HepG2 (cell line): ENCODE data around the gene STAT1. TPM values are rescaled to one million over a fixed set of nuclear protein-coding genes. Genes with fewer than 3 reads are reported as not detected.
A peak's percentile ranks its signal among the peaks of the same experiment; 100 is the strongest.

Experiments
- BATF2 ChIP-seq: sonication (generic); formaldehyde crosslinking; IDR thresholded peaks from 2 replicates; pipeline ENCODE4 v1.8.0; 2022; ENCODE audit warnings: mild to moderate bottlenecking, missing genetic modification reagents, moderate library complexity
- BRCA1 ChIP-seq: sonication (generic); formaldehyde crosslinking; IDR thresholded peaks from 2 replicates; pipeline ENCODE4 v1.4.0; 2020; ENCODE audit warnings: missing genetic modification reagents
- CREB1 ChIP-seq, 2 experiments: fragments of 450-650 bp in 1 of 2; IDR thresholded peaks; 2 replicates each; pipeline ENCODE4 v1.6.1; 2016 to 2017; ENCODE audit warnings: control low read depth in 1 of 2, mild to moderate bottlenecking in 1 of 2, missing compliant biosample characterization in 1 of 2, missing genetic modification characterization in 1 of 2
- MATR3 ChIP-seq: sonication (generic); formaldehyde crosslinking; IDR thresholded peaks from 2 replicates; pipeline ENCODE4 v1.4.0; 2020; ENCODE audit warnings: missing genetic modification reagents
- MXI1 ChIP-seq: IDR thresholded peaks from 3 replicates; pipeline ENCODE4 v1.6.1; 2012; ENCODE audit warnings: low read depth, low read length, inconsistent platforms, borderline replicate concordance
- NCOA1 ChIP-seq: sonication (generic); formaldehyde crosslinking; IDR thresholded peaks from 2 replicates; pipeline ENCODE4 v1.9.0; 2021; ENCODE audit warnings: missing genetic modification reagents
- TBX2 ChIP-seq: sonication (generic); formaldehyde crosslinking; IDR thresholded peaks from 2 replicates; pipeline ENCODE4 v1.5.0; 2020; ENCODE audit warnings: missing genetic modification reagents, mild to moderate bottlenecking, borderline replicate concordance
- TFE3 ChIP-seq: IDR thresholded peaks from 2 replicates; pipeline ENCODE4 v1.6.1; 2016
- USF2 ChIP-seq, 2 experiments: sonication (generic) in 1 of 2; formaldehyde crosslinking in 1 of 2; IDR thresholded peaks; 2 replicates each; pipeline versions ENCODE4 v1.5.1 to v1.6.1; 2011 to 2020; ENCODE audit warnings: borderline replicate concordance in 1 of 2, low read depth in 1 of 2, low read length in 1 of 2, mild to moderate bottlenecking in 1 of 2, missing genetic modification reagents in 1 of 2, moderate library complexity in 1 of 2
- ZBED4 ChIP-seq: sonication (generic); formaldehyde crosslinking; IDR thresholded peaks from 2 replicates; pipeline ENCODE4 v1.4.0; 2020; ENCODE audit warnings: missing genetic modification reagents, borderline replicate concordance
- ZBTB1 ChIP-seq: sonication (generic); formaldehyde crosslinking; IDR thresholded peaks from 2 replicates; pipeline ENCODE4 v1.4.0; 2020; ENCODE audit warnings: missing genetic modification reagents, borderline replicate concordance
- ZFAT ChIP-seq: sonication (generic); formaldehyde crosslinking; conservative IDR thresholded peaks from 2 replicates; pipeline ENCODE4 v1.8.1; 2023; ENCODE audit warnings: missing genetic modification reagents, inconsistent platforms
- ZNF326 ChIP-seq: sonication (generic); formaldehyde crosslinking; IDR thresholded peaks from 2 replicates; pipeline ENCODE4 v1.4.0; 2020; ENCODE audit warnings: missing genetic modification reagents, borderline replicate concordance
- ZNF501 ChIP-seq: sonication (generic); formaldehyde crosslinking; IDR thresholded peaks from 2 replicates; pipeline ENCODE4 v1.5.1; 2020; ENCODE audit warnings: mild to moderate bottlenecking, moderate library complexity, missing genetic modification reagents
- ZNF513 ChIP-seq: sonication (generic); formaldehyde crosslinking; conservative IDR thresholded peaks from 2 replicates; pipeline ENCODE4 v1.5.0; 2020; ENCODE audit warnings: missing genetic modification reagents
- polyA plus RNA-seq, 8 experiments: library from polyadenylated mRNA; depleted of rRNA in 3 of 8; stranded (reverse) in 7 of 8; unstranded in 1 of 8; fragments of >200 nt; fragmentation: Illumina TruSeq in 4 of 8; extraction: Trizol in 4 of 8; gene quantifications; 2 replicates each; pipeline versions ENCODE4 v1.2.1 to v1.2.3, GENCODE V29; 2011 to 2016; ENCODE audit warnings: low read depth in 4 of 8, missing spikeins in 1 of 8, mixed read lengths in 1 of 8; ENCODE audit not compliant: insufficient read depth in 1 of 8
- total RNA-seq, 5 experiments: library from RNA; depleted of rRNA; stranded (reverse); fragments of >200 nt; fragmentation: Illumina TruSeq; extraction: Trizol; gene quantifications; 2 replicates each; pipeline ENCODE4 v1.2.3, GENCODE V29; 2016; ENCODE audit warnings: low read depth in 1 of 5

The STAT1 gene
- total and polyA plus RNA-seq, 2 of the 13 experiments (the other 11 are each of a cell fraction or from before 2014, with no cell fraction given): 21.8 to 59.6 TPM

GRCh38 chr2:191013932-191014652, at the start of gene STAT1 (continued):
- TF ChIP-seq TFE3 (CRISPR knock-in tag): peak; percentile 98
- peak; percentile 84; the same call in 1 of the 2 replicates for TF ChIP-seq NCOA1 (CRISPR knock-in tag)
- peak; percentile 92 for TF ChIP-seq TBX2 (CRISPR knock-in tag)
- TF ChIP-seq ZNF501: peak; percentile 99
- TF ChIP-seq CREB1 (IDR thresholded peaks at IDR 0.05): peak; percentile 69
- peak; percentile 76 for TF ChIP-seq CREB1 (CRISPR knock-in tag; IDR thresholded peaks at IDR 0.05)
- TF ChIP-seq MXI1: peak; percentile 97; the same call in 2 of the 3 replicates
- TF ChIP-seq USF2 (IDR thresholded peaks at IDR 0.05; ENCODE audit: low read depth, low read length): no peak
- TF ChIP-seq USF2 (CRISPR knock-in tag; IDR thresholded peaks at IDR 0.05; ENCODE audit: borderline replicate concordance): peak; percentile 64; the same call in 1 of the 2 replicates
- peak; percentile 87 for TF ChIP-seq ZBED4 (CRISPR knock-in tag)
- TF ChIP-seq BRCA1 (CRISPR knock-in tag): peak; percentile 72; the same call in 1 of the 2 replicates
- no peak for TF ChIP-seq ZNF326
- TF ChIP-seq ZFAT: no peak
- TF ChIP-seq MATR3 (CRISPR knock-in tag): no peak
- no peak; the same call in 1 of the 2 replicates for TF ChIP-seq BATF2 (CRISPR knock-in tag)
- peak; percentile 55; the same call in 1 of the 2 replicates for TF ChIP-seq ZNF513
- TF ChIP-seq ZBTB1 (CRISPR knock-in tag): no peak
